RPMI8226 (cell line): ENCODE results near the gene GNB5.
"Not testable (repeated sequence)": the region's sequence is repeated elsewhere in the genome, so short reads cannot be mapped to it uniquely, and the experiment has no call there.

Experiments
- DNase-seq: peaks from one replicate; pipeline ENCODE4 v3.0.0-alpha.2; 2015

GNB5 gene

GRCh38 chr15:52191207-52191606, at the start of gene GNB5:
GNB5 (minus strand) TSS chr15:52191392; CDS start chr15:52184676, 6,716 bp downstream.
- DNase-seq, result no peak

GRCh38 chr15:52240166-52240565, 49.0 kb upstream of the GNB5 start:
- DNase-seq, result no peak

GRCh38 chr15:52238989-52239525, 47.9 kb upstream of the GNB5 start:
- DNase-seq, result not testable (repeated sequence)

GRCh38 chr15:52238149-52238548, 47.0 kb upstream of the GNB5 start:
- DNase-seq, result no peak

GRCh38 chr15:52236013-52236412, 44.8 kb upstream of the GNB5 start:
- DNase-seq, result no peak

- no peak for DNase-seq
Observed at GRCh38 chr15:52234596-52235541, 43.7 kb upstream of the GNB5 start.

- DNase-seq, result no peak
Observed at GRCh38 chr15:52233405-52233804, 42.2 kb upstream of the GNB5 start.

- DNase-seq, result no peak
Observed at GRCh38 chr15:52232327-52232726, 41.1 kb upstream of the GNB5 start.

GRCh38 chr15:52230073-52230472, 38.9 kb upstream of the GNB5 start:
- peak; percentile 67 for DNase-seq

- no peak for DNase-seq
Observed at GRCh38 chr15:52228921-52229320, 37.7 kb upstream of the GNB5 start.

- DNase-seq, result peak; percentile 86
Observed at GRCh38 chr15:52227456-52227855, 36.3 kb upstream of the GNB5 start.

GRCh38 chr15:52225230-52225629, 34.0 kb upstream of the GNB5 start:
- DNase-seq, result no peak

- no peak for DNase-seq
Observed at GRCh38 chr15:52224211-52224610, 33.0 kb upstream of the GNB5 start.

GRCh38 chr15:52221730-52222129, 30.5 kb upstream of the GNB5 start:
- no peak for DNase-seq

- no peak for DNase-seq
Observed at GRCh38 chr15:52220937-52221660, 29.9 kb upstream of the GNB5 start.

- no peak for DNase-seq
Observed at GRCh38 chr15:52220251-52220650, 29.1 kb upstream of the GNB5 start.

- DNase-seq, result no peak
Observed at GRCh38 chr15:52218816-52219215, 27.6 kb upstream of the GNB5 start.

- no peak for DNase-seq
Observed at GRCh38 chr15:52218371-52218770, 27.2 kb upstream of the GNB5 start.

- DNase-seq, result peak; percentile 51
Observed at GRCh38 chr15:52217186-52217585, 26.0 kb upstream of the GNB5 start.

- DNase-seq, result no peak
Observed at GRCh38 chr15:52214553-52214952, 23.4 kb upstream of the GNB5 start.

- no peak for DNase-seq
Observed at GRCh38 chr15:52213206-52213605, 22.0 kb upstream of the GNB5 start.

GRCh38 chr15:52208306-52208946, 17.2 kb upstream of the GNB5 start:
- peak; percentile 84 for DNase-seq

GRCh38 chr15:52207191-52207590, 16.0 kb upstream of the GNB5 start:
- no peak for DNase-seq
